Dedifferentiated amniotic fluid mesenchymal stem cell (primary cell): Measurements from ENCODE around the gene PUS10.
"Not testable (repeated sequence)": the region's sequence is repeated elsewhere in the genome, so short reads cannot be mapped to it uniquely, and the experiment has no call there.

Source experiments
- DNase-seq: peaks from one replicate; pipeline ENCODE4 v3.0.0-alpha.2; 2016; ENCODE audit errors: extremely low spot score

PUS10 gene

GRCh38 chr2:60932954-60933353 is 85.1 kb downstream of the PUS10 start:
- DNase-seq, result no peak

- DNase-seq, result not testable (repeated sequence)
Observed at GRCh38 chr2:60932061-60932460, 86.0 kb downstream of the PUS10 start.

GRCh38 chr2:60926741-60927552 is 91.1 kb downstream of the PUS10 start:
- no peak for DNase-seq

GRCh38 chr2:60925994-60926740 is 91.9 kb downstream of the PUS10 start:
- DNase-seq, result peak; percentile 30

GRCh38 chr2:60907329-60907728 is 110.7 kb downstream of the PUS10 start:
- DNase-seq, result no peak

DNA sequence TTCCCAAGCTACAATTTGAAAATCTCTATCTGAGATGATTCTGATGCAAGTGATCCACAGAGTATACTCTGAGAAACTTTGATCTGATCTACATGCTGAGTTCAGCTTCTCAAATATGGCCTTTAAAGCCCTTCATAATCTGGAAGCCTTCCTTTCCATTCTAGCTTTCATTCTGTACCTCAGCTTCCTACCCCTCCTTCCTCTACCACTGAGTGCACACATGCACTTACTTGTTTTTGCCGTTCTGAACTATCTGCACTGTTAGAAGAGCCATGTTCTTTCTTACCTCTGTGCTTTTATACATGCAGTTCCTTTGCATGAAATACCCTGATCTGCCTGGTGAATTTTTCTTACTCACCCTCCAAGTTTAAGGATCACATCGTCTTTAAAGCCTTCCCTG is 111.7 kb downstream of the PUS10 start:
- DNase-seq, result no peak

- DNase-seq, result not testable (repeated sequence)
Observed at GRCh38 chr2:60905867-60906266, 112.2 kb downstream of the PUS10 start.

DNA sequence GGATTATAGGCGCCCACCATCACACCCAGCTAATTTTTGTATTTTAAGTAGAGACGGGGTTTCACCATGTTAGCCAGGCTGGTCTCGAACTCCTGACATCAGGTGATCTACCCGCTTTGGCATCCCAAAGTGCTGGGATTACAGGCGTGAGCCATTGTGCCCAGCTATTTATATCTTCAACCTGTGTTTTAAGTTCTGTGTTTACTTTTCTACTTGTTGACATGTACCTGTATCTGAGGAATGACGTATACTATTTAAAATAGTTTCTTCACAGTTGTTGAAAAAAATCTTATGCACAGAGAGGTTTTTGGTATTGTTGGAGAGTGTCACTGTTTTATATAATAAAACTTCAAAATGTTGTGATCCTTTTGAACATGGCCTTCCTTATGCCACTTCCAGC is 116.8 kb downstream of the PUS10 start:
- not testable (repeated sequence) for DNase-seq

GRCh38 chr2:60899892-60900249 is 118.2 kb downstream of the PUS10 start:
- DNase-seq, result no peak

DNA sequence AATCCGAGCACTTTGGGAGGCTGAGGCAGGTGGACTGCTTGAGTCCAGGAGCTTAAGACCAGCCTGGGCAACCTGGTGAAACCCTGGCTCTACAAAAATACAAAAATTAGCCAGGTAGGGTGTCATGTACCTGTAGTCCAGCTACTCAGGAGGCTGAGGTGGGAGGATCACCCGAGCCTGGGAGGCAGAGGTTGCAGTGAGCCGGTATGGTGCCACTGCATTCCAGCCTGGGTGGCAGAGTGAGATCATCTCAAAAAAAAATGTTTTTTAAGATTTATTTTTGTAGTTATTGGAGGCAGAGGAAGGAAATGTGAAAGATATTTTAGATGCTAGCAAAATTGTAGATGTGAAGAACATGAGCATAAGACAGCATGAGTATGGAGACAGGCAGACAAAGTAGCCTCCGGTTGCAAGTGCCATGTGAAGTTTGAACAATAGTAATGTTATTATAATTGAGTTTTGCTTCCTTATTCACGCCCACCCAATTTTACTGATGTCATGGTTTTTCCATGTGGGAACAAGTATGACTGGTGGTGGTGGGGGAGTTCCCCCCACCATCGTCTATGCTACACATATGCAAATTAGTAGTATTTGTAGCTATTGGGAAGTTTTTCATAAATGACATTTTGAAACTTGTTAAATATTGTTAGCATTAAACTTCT is 118.7 kb downstream of the PUS10 start:
- no peak for DNase-seq

- no peak for DNase-seq
Observed at GRCh38 chr2:60898567-60898966, 119.5 kb downstream of the PUS10 start.
